GM12878 (cell line): ENCODE measurements around the gene DQX1. TPM values are rescaled to one million over a fixed set of nuclear protein-coding genes. Genes with fewer than 3 reads are reported as not detected.

Experiments
- BMI1 ChIP-seq: fragments of 450-650 bp; IDR thresholded peaks from 2 replicates; pipeline ENCODE4 v1.6.1; 2016; ENCODE audit warnings: mild to moderate bottlenecking, moderate library complexity, borderline replicate concordance
- CBFB ChIP-seq: IDR thresholded peaks from 2 replicates; pipeline ENCODE4 v1.6.1; 2016; ENCODE audit warnings: antibody characterized with exemption, low read depth
- CREB1 ChIP-seq: IDR thresholded peaks from 2 replicates; pipeline ENCODE4 v1.6.1; 2012; ENCODE audit warnings: low read depth, mild to moderate bottlenecking, inconsistent platforms
- DPF2 ChIP-seq: fragments of 450-650 bp; IDR thresholded peaks from 2 replicates; pipeline ENCODE4 v1.6.1; 2017; ENCODE audit warnings: mild to moderate bottlenecking
- E2F8 ChIP-seq: fragments of 450-650 bp; IDR thresholded peaks from 2 replicates; pipeline ENCODE4 v1.6.1; 2018; ENCODE audit warnings: mild to moderate bottlenecking, low read depth, moderate library complexity; ENCODE audit not compliant: partially characterized antibody
- EED ChIP-seq: sonication (generic); IDR thresholded peaks from 2 replicates; pipeline ENCODE4 v1.6.1; 2016; ENCODE audit warnings: antibody characterized with exemption, low read depth
- EGR1 ChIP-seq, 2 experiments: IDR thresholded peaks; 1 replicate in 1 of 2; 2 replicates in 1 of 2; pipeline ENCODE4 v1.6.1; 2011 to 2012; ENCODE audit warnings: low read depth in 2 of 2, low read length in 2 of 2, borderline replicate concordance in 1 of 2, mild to moderate bottlenecking in 1 of 2, moderate library complexity in 1 of 2
- HDAC6 ChIP-seq: fragments of 200-600 bp; sonication (generic); IDR thresholded peaks from one replicate; pipeline ENCODE4 v1.8.0; 2017; ENCODE audit warnings: antibody characterized with exemption; ENCODE audit not compliant: unreplicated experiment
- NKRF ChIP-seq: fragments of 450-650 bp; conservative IDR thresholded peaks from 2 replicates; pipeline ENCODE4 v1.6.1; 2017; ENCODE audit warnings: mild to moderate bottlenecking, moderate library complexity
- PBX3 ChIP-seq: IDR thresholded peaks from 2 replicates; pipeline ENCODE4 v1.6.1; 2011; ENCODE audit warnings: mild to moderate bottlenecking, low read depth, low read length, moderate library complexity; ENCODE audit not compliant: insufficient replicate concordance
- RFX5 ChIP-seq: IDR thresholded peaks from 2 replicates; pipeline ENCODE4 v1.6.1; 2011; ENCODE audit warnings: low read depth, low read length, improper control_type of control experiment
- RUNX3 ChIP-seq: IDR thresholded peaks from 2 replicates; pipeline ENCODE4 v1.6.1; 2012; ENCODE audit warnings: low read length, inconsistent platforms
- SREBF2 ChIP-seq: IDR thresholded peaks from 2 replicates; pipeline ENCODE4 v1.6.1; 2012; ENCODE audit warnings: mild to moderate bottlenecking, low read length
- STAT3 ChIP-seq: IDR thresholded peaks from 2 replicates; pipeline ENCODE4 v1.6.1; 2011; ENCODE audit warnings: low read depth, low read length, improper control_type of control experiment
- TAF1 ChIP-seq: IDR thresholded peaks from 2 replicates; pipeline ENCODE4 v1.6.1; 2011; ENCODE audit warnings: mild to moderate bottlenecking, low read depth, low read length, borderline replicate concordance
- TARDBP ChIP-seq: IDR thresholded peaks from 2 replicates; pipeline ENCODE4 v1.6.1; 2016; ENCODE audit warnings: borderline replicate concordance
- WRNIP1 ChIP-seq: IDR thresholded peaks from 2 replicates; pipeline ENCODE4 v1.6.1; 2011; ENCODE audit warnings: low read depth, low read length, improper control_type of control experiment, borderline replicate concordance
- ZNF622 ChIP-seq: fragments of 450-650 bp; IDR thresholded peaks from 2 replicates; pipeline ENCODE4 v1.6.1; 2017; ENCODE audit warnings: mild to moderate bottlenecking, inconsistent platforms
- polyA plus RNA-seq, 11 experiments: library from polyadenylated mRNA; depleted of rRNA in 4 of 11; unstranded in 6 of 11; stranded (reverse) in 5 of 11; fragments of >200 nt; fragmentation: Nextera tagmentation in 4 of 11; fragmentation: Illumina TruSeq in 1 of 11; extraction: Ambion mirVana in 4 of 11; extraction: Trizol in 1 of 11; gene quantifications; 1 replicate in 1 of 11; 2 replicates in 10 of 11; pipeline versions ENCODE4 v1.2.1 to v1.2.3, GENCODE V29; 2011 to 2016; ENCODE audit warnings: inconsistent platforms in 2 of 11, missing spikeins in 2 of 11, low read depth in 1 of 11
- total RNA-seq, 4 experiments: library from RNA; depleted of rRNA in 3 of 4; stranded (reverse); fragments of >200 nt in 3 of 4; fragmentation: Illumina TruSeq in 1 of 4; extraction: Trizol in 1 of 4; gene quantifications; 2 replicates each; pipeline versions ENCODE4 v1.2.1 to v1.2.3, GENCODE V29; 2013 to 2021
- TF ChIP-seq, protein P1 (sequence below): fragments of 450-650 bp; formaldehyde crosslinking; IDR thresholded peaks from 2 replicates; pipeline ENCODE4 v1.5.0; 2022; ENCODE audit warnings: mild to moderate bottlenecking, missing genetic modification characterization
- TF ChIP-seq, protein P2 (sequence below): IDR thresholded peaks from 2 replicates; pipeline ENCODE4 v1.6.1; 2012; ENCODE audit warnings: low read length, inconsistent platforms

The DQX1 gene
- total and polyA plus RNA-seq, 10 of the 15 experiments (the other 5 are each of a cell fraction or from before 2014, with no cell fraction given): 0.34 to 2.1 (median 0.86) TPM

DNA sequence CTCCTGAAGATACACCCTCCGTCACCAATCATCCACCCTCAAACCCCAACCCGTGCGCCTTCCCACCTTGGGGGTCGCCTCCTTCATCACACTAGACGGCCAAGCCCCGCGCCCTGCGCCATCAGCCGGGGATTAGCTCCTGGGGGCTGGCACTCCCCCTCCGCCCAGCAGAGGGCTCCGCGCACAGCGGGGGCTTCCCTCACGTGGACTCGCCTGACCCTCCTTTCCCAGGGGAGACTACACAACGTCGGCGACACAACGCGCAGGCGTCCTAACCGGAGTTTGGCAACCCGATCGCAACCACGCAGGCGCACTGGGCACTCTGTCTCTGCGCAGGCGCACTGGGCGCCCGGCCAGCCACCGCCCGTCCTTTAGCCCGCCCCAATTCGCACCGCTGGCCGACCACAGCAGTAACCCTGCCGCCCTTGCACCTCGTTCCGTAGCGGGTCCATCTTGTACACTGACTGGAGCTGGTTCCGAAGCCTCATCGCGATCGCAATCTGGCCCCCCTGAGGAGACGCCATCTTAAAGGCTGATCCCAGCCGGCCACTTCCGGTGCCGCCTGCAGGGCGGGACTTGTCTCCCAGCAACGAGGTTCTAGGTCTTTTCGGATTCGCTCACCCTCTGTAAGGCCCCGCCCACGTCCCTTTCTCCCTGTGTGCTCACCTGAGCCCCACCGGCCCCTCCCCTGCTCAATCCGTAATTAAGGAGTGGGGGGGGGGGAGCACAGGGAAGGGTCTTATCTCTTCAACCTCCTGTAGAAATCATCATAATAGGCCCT lies 18.7 kb downstream of the DQX1 start, which contains the start of gene PCGF1 (continued):
- TF ChIP-seq, protein P1, sequence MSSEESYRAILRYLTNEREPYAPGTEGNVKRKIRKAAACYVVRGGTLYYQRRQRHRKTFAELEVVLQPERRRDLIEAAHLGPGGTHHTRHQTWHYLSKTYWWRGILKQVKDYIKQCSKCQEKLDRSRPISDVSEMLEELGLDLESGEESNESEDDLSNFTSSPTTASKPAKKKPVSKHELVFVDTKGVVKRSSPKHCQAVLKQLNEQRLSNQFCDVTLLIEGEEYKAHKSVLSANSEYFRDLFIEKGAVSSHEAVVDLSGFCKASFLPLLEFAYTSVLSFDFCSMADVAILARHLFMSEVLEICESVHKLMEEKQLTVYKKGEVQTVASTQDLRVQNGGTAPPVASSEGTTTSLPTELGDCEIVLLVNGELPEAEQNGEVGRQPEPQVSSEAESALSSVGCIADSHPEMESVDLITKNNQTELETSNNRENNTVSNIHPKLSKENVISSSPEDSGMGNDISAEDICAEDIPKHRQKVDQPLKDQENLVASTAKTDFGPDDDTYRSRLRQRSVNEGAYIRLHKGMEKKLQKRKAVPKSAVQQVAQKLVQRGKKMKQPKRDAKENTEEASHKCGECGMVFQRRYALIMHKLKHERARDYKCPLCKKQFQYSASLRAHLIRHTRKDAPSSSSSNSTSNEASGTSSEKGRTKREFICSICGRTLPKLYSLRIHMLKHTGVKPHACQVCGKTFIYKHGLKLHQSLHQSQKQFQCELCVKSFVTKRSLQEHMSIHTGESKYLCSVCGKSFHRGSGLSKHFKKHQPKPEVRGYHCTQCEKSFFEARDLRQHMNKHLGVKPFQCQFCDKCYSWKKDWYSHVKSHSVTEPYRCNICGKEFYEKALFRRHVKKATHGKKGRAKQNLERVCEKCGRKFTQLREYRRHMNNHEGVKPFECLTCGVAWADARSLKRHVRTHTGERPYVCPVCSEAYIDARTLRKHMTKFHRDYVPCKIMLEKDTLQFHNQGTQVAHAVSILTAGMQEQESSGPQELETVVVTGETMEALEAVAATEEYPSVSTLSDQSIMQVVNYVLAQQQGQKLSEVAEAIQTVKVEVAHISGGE (CRISPR knock-in tag): no peak
- TF ChIP-seq SREBF2: no peak
- TF ChIP-seq STAT3: no peak
- no peak for TF ChIP-seq WRNIP1
- peak in 1 of 2 experiments; percentile 44; a peak in 1 of 3 replicates for TF ChIP-seq EGR1 (IDR thresholded peaks at IDR 0.05; ENCODE audit: borderline replicate concordance in 1 of 2, low read depth in 2 of 2, low read length in 2 of 2)
- TF ChIP-seq PBX3: no peak
- peak; percentile 91 for TF ChIP-seq TAF1
- no peak for TF ChIP-seq HDAC6
- TF ChIP-seq CREB1: peak; percentile 49
- peak; percentile 80; the same call in 1 of the 2 replicates for TF ChIP-seq NKRF
- TF ChIP-seq, protein P2, sequence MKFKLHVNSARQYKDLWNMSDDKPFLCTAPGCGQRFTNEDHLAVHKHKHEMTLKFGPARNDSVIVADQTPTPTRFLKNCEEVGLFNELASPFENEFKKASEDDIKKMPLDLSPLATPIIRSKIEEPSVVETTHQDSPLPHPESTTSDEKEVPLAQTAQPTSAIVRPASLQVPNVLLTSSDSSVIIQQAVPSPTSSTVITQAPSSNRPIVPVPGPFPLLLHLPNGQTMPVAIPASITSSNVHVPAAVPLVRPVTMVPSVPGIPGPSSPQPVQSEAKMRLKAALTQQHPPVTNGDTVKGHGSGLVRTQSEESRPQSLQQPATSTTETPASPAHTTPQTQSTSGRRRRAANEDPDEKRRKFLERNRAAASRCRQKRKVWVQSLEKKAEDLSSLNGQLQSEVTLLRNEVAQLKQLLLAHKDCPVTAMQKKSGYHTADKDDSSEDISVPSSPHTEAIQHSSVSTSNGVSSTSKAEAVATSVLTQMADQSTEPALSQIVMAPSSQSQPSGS: no peak
- TF ChIP-seq TARDBP: no peak
- TF ChIP-seq RUNX3: peak; percentile 58
- no peak for TF ChIP-seq RFX5
- no peak for TF ChIP-seq EED
- TF ChIP-seq CBFB: no peak
- no peak for TF ChIP-seq E2F8
- TF ChIP-seq DPF2: peak; percentile 31; the same call in 1 of the 2 replicates
- TF ChIP-seq ZNF622: no peak
- peak; percentile 95 for TF ChIP-seq BMI1
